OCI-LY7 (cell line): Measurements from ENCODE around the gene PLEKHG4B. TPM values are rescaled to one million over a fixed set of nuclear protein-coding genes. Genes with fewer than 3 reads are reported as not detected.

Source experiments
- BruUV-seq: library from RNA; stranded (reverse); fragments of 400-500 nt; replicated peaks from 2 replicates; lab custom pipeline; 2021; lab: Mats Ljungman, UMichigan
- CTCF ChIA-PET: fragments of 300-600 bp; sonication (Branson Sonifier 250); formaldehyde crosslinking; loops from one replicate; lab custom pipeline; 2022; ENCODE audit warnings: antibody characterized with exemption; ENCODE audit not compliant: unreplicated experiment; lab: Charles Lee
- POLR2A ChIA-PET: fragments of 300-600 bp; sonication (Branson Sonifier 250); formaldehyde crosslinking; loops from one replicate; lab custom pipeline; 2022; ENCODE audit warnings: antibody characterized with exemption; lab: Charles Lee
- DNase-seq: peaks from one replicate; pipeline ENCODE4 v3.0.0-alpha.2; 2015; ENCODE audit warnings: low spot score
- H2AFZ ChIP-seq: fragments of 200-600 bp; sonication (generic), shearing (Covaris generic); 2 replicates; pipeline ENCODE4 v1.6.1; 2014; ENCODE audit warnings: mild to moderate bottlenecking, antibody characterized with exemption, low read length, moderate library complexity
- H3K27ac ChIP-seq: fragments of 200-600 bp; sonication (generic); 2 replicates; pipeline ENCODE4 v1.5.1; 2014; ENCODE audit warnings: mixed run types, low read depth, mild to moderate bottlenecking, moderate library complexity, low read length, inconsistent platforms; ENCODE audit not compliant: poor library complexity, severe bottlenecking
- H3K36me3 ChIP-seq: fragments of 200-600 bp; sonication (generic); 2 replicates; pipeline ENCODE4 v1.6.1; 2014; ENCODE audit warnings: mild to moderate bottlenecking, antibody characterized with exemption, low read length, moderate library complexity, mixed read lengths; ENCODE audit not compliant: insufficient read depth
- H3K4me1 ChIP-seq: fragments of 200-600 bp; sonication (generic); 2 replicates; pipeline ENCODE4 v1.5.1; 2014; ENCODE audit warnings: mild to moderate bottlenecking, low read length; ENCODE audit not compliant: insufficient read depth, poor library complexity, severe bottlenecking
- H3K4me2 ChIP-seq: fragments of 200-600 bp; sonication (generic); 2 replicates; pipeline ENCODE4 v1.6.1; 2014; ENCODE audit warnings: mild to moderate bottlenecking, low read length
- H3K4me3 ChIP-seq: fragments of 200-600 bp; sonication (generic); 2 replicates; pipeline ENCODE4 v1.5.1; 2014; ENCODE audit warnings: mild to moderate bottlenecking, low read depth, low read length; ENCODE audit not compliant: poor library complexity, severe bottlenecking
- H3K79me2 ChIP-seq: fragments of 200-600 bp; sonication (generic); 2 replicates; pipeline ENCODE4 v1.6.1; 2016; ENCODE audit warnings: low read depth, mild to moderate bottlenecking, low read length, moderate library complexity, mixed read lengths; ENCODE audit not compliant: insufficient read depth
- H3K9me2 ChIP-seq: fragments of 200-600 bp; sonication (generic); 2 replicates; pipeline ENCODE4 v1.6.1; 2016; ENCODE audit warnings: mild to moderate bottlenecking, low read length, mixed read lengths; ENCODE audit not compliant: insufficient read depth
- H3K9me3 ChIP-seq: fragments of 200-600 bp; sonication (generic); 2 replicates; pipeline ENCODE4 v1.6.1; 2014; ENCODE audit warnings: mild to moderate bottlenecking, mixed run types, low read length, mixed read lengths
- H4K20me1 ChIP-seq: fragments of 200-600 bp; sonication (generic); 2 replicates; pipeline ENCODE4 v1.6.1; 2014; ENCODE audit warnings: mild to moderate bottlenecking, antibody characterized with exemption, low read length, moderate library complexity, mixed read lengths; ENCODE audit not compliant: insufficient read depth
- CTCF ChIP-seq: fragments of 200-600 bp; sonication (generic); conservative IDR thresholded peaks from 2 replicates; pipeline ENCODE4 v1.5.1; 2014; ENCODE audit warnings: mild to moderate bottlenecking, antibody characterized with exemption, low read length, moderate library complexity, mixed read lengths
- EZH2phosphoT487 ChIP-seq: fragments of 200-600 bp; sonication (generic); IDR thresholded peaks from 2 replicates; pipeline ENCODE4 v1.6.1; 2018; ENCODE audit warnings: low read depth, borderline replicate concordance, mild to moderate bottlenecking, mixed run types, antibody characterized with exemption, low read length, moderate library complexity, mixed read lengths
- intact Hi-C: fragments of 100-400 bp; cut with micrococcal nuclease; formaldehyde crosslinking; loops from one replicate; pipeline ENCODE4 v1.10.0; 2022; ENCODE audit not compliant: unreplicated experiment
- total RNA-seq, 2 experiments: library from RNA; depleted of rRNA in 1 of 2; stranded (reverse); fragments of >200 nt in 1 of 2; shearing (Covaris generic) in 1 of 2; gene quantifications; 2 replicates each; pipeline ENCODE4 v1.2.3, GENCODE V29; 2014 to 2022

The PLEKHG4B gene
- total RNA-seq, 2 experiments from 2014 or later: 0.30 to 0.41 TPM

- Histone ChIP-seq H3K36me3 (no peaks in the 10 kb centered on the region), H3K27ac (no peak overlapping the region), H2AFZ (no peak overlapping the region), H3K4me2 (no peak overlapping the region), H3K4me1 (no peaks in the 10 kb centered on the region), H3K9me3 (no peaks in the 10 kb centered on the region), H3K9me2 (no peaks in the 10 kb centered on the region), H4K20me1 (no peaks in the 10 kb centered on the region), H3K79me2 (no peaks in the 10 kb centered on the region), H3K4me3 (no peak overlapping the region)
- POLR2A ChIA-PET: interaction anchor here (0.5 kb wide), 1 partner anchor 11 kb away, joined by 5 read pairs; no protein-coding TSS in a partner anchor
- no TSS peak for BruUV-seq
- CTCF ChIA-PET: no interaction called here
- TF ChIP-seq EZH2phosphoT487 (no peak), CTCF (no peak)
- intact Hi-C loops: no loop called here
- no peak for DNase-seq
These were observed 47.0 kb downstream of the PLEKHG4B start for GRCh38 chr5:138936-139335.

GRCh38 chr5:139579-140442 is 47.8 kb downstream of the PLEKHG4B start:
- H3K4me2 ChIP-seq: no peak overlapping the region
- no peak overlapping the region for H2AFZ ChIP-seq
- no peak overlapping the region for H3K4me3 ChIP-seq
- H3K27ac ChIP-seq: no peak overlapping the region
- H3K79me2 ChIP-seq: no peaks in the 10 kb centered on the region
- no peaks in the 10 kb centered on the region for H3K4me1 ChIP-seq
- ChIA-PET POLR2A (interaction anchor here (0.5 kb wide), 1 partner anchor 11 kb away, joined by 5 read pairs; no protein-coding TSS in a partner anchor), CTCF (no interaction called here)
- H3K9me3 ChIP-seq: no peaks in the 10 kb centered on the region
- no peak for DNase-seq
- H3K36me3 ChIP-seq: no peaks in the 10 kb centered on the region
- H3K9me2 ChIP-seq: no peaks in the 10 kb centered on the region
- H4K20me1 ChIP-seq: no peaks in the 10 kb centered on the region
- BruUV-seq: no TSS peak
- intact Hi-C loops: no loop called here
- TF ChIP-seq CTCF: no peak
- TF ChIP-seq EZH2phosphoT487: no peak

GRCh38 chr5:140443-140829 is 48.5 kb downstream of the PLEKHG4B start:
- no peak for TF ChIP-seq CTCF
- no peak for TF ChIP-seq EZH2phosphoT487
- Histone ChIP-seq H3K36me3 (no peaks in the 10 kb centered on the region), H3K4me1 (no peaks in the 10 kb centered on the region), H3K4me2 (no peak overlapping the region), H4K20me1 (no peaks in the 10 kb centered on the region), H3K9me3 (no peaks in the 10 kb centered on the region), H3K79me2 (no peaks in the 10 kb centered on the region), H3K27ac (no peak overlapping the region), H3K9me2 (no peaks in the 10 kb centered on the region), H2AFZ (no peak overlapping the region), H3K4me3 (no peak overlapping the region)
- CTCF ChIA-PET: no interaction called here
- no peak for DNase-seq
- POLR2A ChIA-PET: no interaction called here
- intact Hi-C loops: no loop called here
- BruUV-seq: no TSS peak
